Measurements from ENCODE around the gene GASK1A.

GASK1A gene

GRCh38 chr3:43023066-43023465 lies 44.0 kb downstream of the GASK1A start:
- TF ChIP-seq CTCF (IDR thresholded peaks at IDR 0.05; ENCODE audit: low read depth, low read length), result no peak
- DNase-seq (ENCODE audit: extremely low read depth, low read depth), result no peak

GRCh38 chr3:43023746-43024145 lies 44.6 kb downstream of the GASK1A start:
- DNase-seq (ENCODE audit: extremely low read depth, low read depth), result no peak
- no peak for TF ChIP-seq CTCF (IDR thresholded peaks at IDR 0.05; ENCODE audit: low read depth, low read length)

GRCh38 chr3:43024181-43024885 lies 45.2 kb downstream of the GASK1A start:
- no peak for DNase-seq (ENCODE audit: extremely low read depth, low read depth)
- TF ChIP-seq CTCF (IDR thresholded peaks at IDR 0.05; ENCODE audit: low read depth, low read length), result no peak

- no peak for DNase-seq (ENCODE audit: extremely low read depth, low read depth)
- no peak for TF ChIP-seq CTCF (IDR thresholded peaks at IDR 0.05; ENCODE audit: low read depth, low read length)
Measured at GRCh38 chr3:43025423-43025822, 46.3 kb downstream of the GASK1A start.

- no peak for TF ChIP-seq CTCF (IDR thresholded peaks at IDR 0.05; ENCODE audit: low read depth, low read length)
- no peak for DNase-seq (ENCODE audit: extremely low read depth, low read depth)
Measured at GRCh38 chr3:43028001-43028400, 48.9 kb downstream of the GASK1A start.

- no peak for TF ChIP-seq CTCF (IDR thresholded peaks at IDR 0.05; ENCODE audit: low read depth, low read length)
- no peak for DNase-seq (ENCODE audit: extremely low read depth, low read depth)
Measured at GRCh38 chr3:43028678-43029490, 49.8 kb downstream of the GASK1A start.
